ENCODE measurements around the gene HBG1.

Gene HBG1

GRCh38 chr11:5242933-5243815, 6.5 kb downstream of the HBG1 start:
- H2AFZ ChIP-seq (ENCODE audit: low read length), result 0 out of 2 replicates have a peak overlapping the region, but pooled peaks have one; percentile 11
- H3K9me3 ChIP-seq (ENCODE audit: insufficient read depth, low read depth, low read length), result no peaks in the 10 kb centered on the region
- H3K4me3 ChIP-seq (ENCODE audit: low read length, poor library complexity, severe bottlenecking), result no peak overlapping the region
- H3K9ac ChIP-seq (ENCODE audit: low read depth, low read length, poor library complexity, severe bottlenecking), result no peak overlapping the region
- no peak for TF ChIP-seq EZH2phosphoT487 (IDR thresholded peaks at IDR 0.05; ENCODE audit: borderline replicate concordance)
- no peak for TF ChIP-seq CTCF (conservative IDR thresholded peaks at IDR 0.05; ENCODE audit: low read length)
- no peak overlapping the region for H3K4me2 ChIP-seq (ENCODE audit: low read depth, low read length, poor library complexity, severe bottlenecking)
- H3K27me3 ChIP-seq (ENCODE audit: insufficient read depth, low read length, poor library complexity, severe bottlenecking), result no peaks in the 10 kb centered on the region
- no peaks in the 10 kb centered on the region for H4K20me1 ChIP-seq (ENCODE audit: insufficient read depth, low read length, poor library complexity, severe bottlenecking)
- peaks cover 5% of the 10 kb centered on the region for H3K4me1 ChIP-seq (ENCODE audit: insufficient read depth, low read length, poor library complexity, severe bottlenecking)
- no peaks in the 10 kb centered on the region for H3F3A ChIP-seq (ENCODE audit: low read depth)
- no peaks in the 10 kb centered on the region for H3K79me2 ChIP-seq (ENCODE audit: insufficient read depth, low read length)
- H3K36me3 ChIP-seq (ENCODE audit: insufficient read depth, low read length), result no peaks in the 10 kb centered on the region
- H3K9me2 ChIP-seq (replicated peaks; ENCODE audit: low read depth, low read length), result no peaks in the 10 kb centered on the region

DNA sequence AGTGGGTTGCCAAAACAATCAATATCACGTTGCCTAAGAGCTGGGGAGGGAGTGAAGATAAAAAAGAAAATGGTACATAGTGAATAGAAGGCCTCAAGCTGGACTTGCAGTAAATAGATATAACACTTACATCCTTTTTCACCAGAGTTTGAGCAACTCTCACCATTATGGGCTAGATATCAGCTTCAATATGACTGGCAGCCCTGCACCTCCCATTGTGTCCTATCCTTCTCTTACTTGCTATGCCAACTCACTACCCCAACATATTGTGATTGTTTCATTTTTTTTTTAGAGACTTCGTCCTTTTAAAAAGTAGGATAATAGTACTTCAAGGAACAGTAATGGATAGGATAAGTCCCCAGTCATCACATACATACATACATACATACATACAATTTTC, 7.4 kb downstream of the HBG1 start:
- H3K27me3 ChIP-seq (ENCODE audit: insufficient read depth, low read length, poor library complexity, severe bottlenecking), result no peaks in the 10 kb centered on the region
- TF ChIP-seq CTCF (conservative IDR thresholded peaks at IDR 0.05; ENCODE audit: low read length), result no peak
- no peak for TF ChIP-seq EZH2phosphoT487 (IDR thresholded peaks at IDR 0.05; ENCODE audit: borderline replicate concordance)
- H2AFZ ChIP-seq (ENCODE audit: low read length), result no peak overlapping the region
- no peaks in the 10 kb centered on the region for H3K36me3 ChIP-seq (ENCODE audit: insufficient read depth, low read length)
- no peaks in the 10 kb centered on the region for H3K9me3 ChIP-seq (ENCODE audit: insufficient read depth, low read depth, low read length)
- peaks cover 5% of the 10 kb centered on the region for H3K4me1 ChIP-seq (ENCODE audit: insufficient read depth, low read length, poor library complexity, severe bottlenecking)
- H3K79me2 ChIP-seq (ENCODE audit: insufficient read depth, low read length), result no peaks in the 10 kb centered on the region
- no peak overlapping the region for H3K4me3 ChIP-seq (ENCODE audit: low read length, poor library complexity, severe bottlenecking)
- no peaks in the 10 kb centered on the region for H3K9me2 ChIP-seq (replicated peaks; ENCODE audit: low read depth, low read length)
- H3K4me2 ChIP-seq (ENCODE audit: low read depth, low read length, poor library complexity, severe bottlenecking), result no peak overlapping the region
- no peak overlapping the region for H3K9ac ChIP-seq (ENCODE audit: low read depth, low read length, poor library complexity, severe bottlenecking)
- H4K20me1 ChIP-seq (ENCODE audit: insufficient read depth, low read length, poor library complexity, severe bottlenecking), result no peaks in the 10 kb centered on the region
- no peaks in the 10 kb centered on the region for H3F3A ChIP-seq (ENCODE audit: low read depth)

GRCh38 chr11:5241458-5241857, 8.2 kb downstream of the HBG1 start:
- Histone ChIP-seq H3K9me3 (ENCODE audit: insufficient read depth, low read depth, low read length) (no peaks in the 10 kb centered on the region), H3K4me2 (ENCODE audit: low read depth, low read length, poor library complexity, severe bottlenecking) (no peak overlapping the region)

More at GRCh38 chr11:5241458-5241857, 8.2 kb downstream of the HBG1 start:
- no peaks in the 10 kb centered on the region for H3F3A ChIP-seq (ENCODE audit: low read depth)
- H3K79me2 ChIP-seq (ENCODE audit: insufficient read depth, low read length), result no peaks in the 10 kb centered on the region
- no peak overlapping the region for H2AFZ ChIP-seq (ENCODE audit: low read length)
- H3K9ac ChIP-seq (ENCODE audit: low read depth, low read length, poor library complexity, severe bottlenecking), result no peak overlapping the region
- H3K4me3 ChIP-seq (ENCODE audit: low read length, poor library complexity, severe bottlenecking), result no peak overlapping the region
- no peak for TF ChIP-seq EZH2phosphoT487 (IDR thresholded peaks at IDR 0.05; ENCODE audit: borderline replicate concordance)
- TF ChIP-seq CTCF (conservative IDR thresholded peaks at IDR 0.05; ENCODE audit: low read length), result no peak
- no peaks in the 10 kb centered on the region for H3K36me3 ChIP-seq (ENCODE audit: insufficient read depth, low read length)
- no peaks in the 10 kb centered on the region for H3K9me2 ChIP-seq (replicated peaks; ENCODE audit: low read depth, low read length)
- peaks cover 5% of the 10 kb centered on the region for H3K4me1 ChIP-seq (ENCODE audit: insufficient read depth, low read length, poor library complexity, severe bottlenecking)
- no peaks in the 10 kb centered on the region for H4K20me1 ChIP-seq (ENCODE audit: insufficient read depth, low read length, poor library complexity, severe bottlenecking)
- no peaks in the 10 kb centered on the region for H3K27me3 ChIP-seq (ENCODE audit: insufficient read depth, low read length, poor library complexity, severe bottlenecking)

Measured in Loucy (cell line).